NCI-H2107 treated with DMSO at 0.1 percent for 48 hours (cell line): ENCODE data around the gene PLPPR3.
A peak's percentile ranks its signal among the peaks of the same experiment; 100 is the strongest.
"Not testable (repeated sequence)": the region's sequence is repeated elsewhere in the genome, so short reads cannot be mapped to it uniquely, and the experiment has no call there.

Experiments used
- DNase-seq: peaks from one replicate; lab custom pipeline; 2025; ENCODE audit not compliant: unreplicated experiment; lab: John Stamatoyannopoulos, UW

The PLPPR3 gene

DNA sequence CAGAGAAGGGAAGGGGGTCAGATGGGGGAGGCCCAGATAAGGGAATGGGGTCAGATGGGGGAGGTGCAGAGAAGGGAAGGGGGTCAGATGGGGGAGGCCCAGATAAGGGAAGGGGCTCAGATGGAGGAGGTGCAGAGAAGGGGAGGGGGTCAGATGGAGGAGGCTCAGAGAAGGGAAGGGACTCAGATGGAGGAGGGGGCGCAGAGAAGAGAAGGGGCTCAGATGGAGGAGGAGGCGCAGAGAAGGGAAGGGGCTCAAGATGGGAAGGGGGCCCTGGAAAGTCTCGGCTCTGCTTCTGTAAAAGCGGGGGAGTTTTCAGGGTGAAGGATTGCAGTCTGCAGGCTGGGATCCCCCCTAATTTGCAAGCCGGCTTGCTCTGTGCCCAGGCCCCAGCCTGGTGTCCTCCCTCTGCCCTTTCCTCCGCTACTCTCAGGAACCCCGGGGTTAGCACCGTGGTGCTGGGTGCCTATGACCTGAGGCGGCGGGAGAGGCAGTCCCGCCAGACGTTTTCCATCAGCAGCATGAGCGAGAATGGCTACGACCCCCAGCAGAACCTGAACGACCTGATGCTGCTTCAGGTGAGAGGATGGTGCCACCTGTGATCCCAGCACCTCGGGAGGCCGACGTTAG is 7.5 kb upstream of the PLPPR3 start:
- DNase-seq = no peak

DNA sequence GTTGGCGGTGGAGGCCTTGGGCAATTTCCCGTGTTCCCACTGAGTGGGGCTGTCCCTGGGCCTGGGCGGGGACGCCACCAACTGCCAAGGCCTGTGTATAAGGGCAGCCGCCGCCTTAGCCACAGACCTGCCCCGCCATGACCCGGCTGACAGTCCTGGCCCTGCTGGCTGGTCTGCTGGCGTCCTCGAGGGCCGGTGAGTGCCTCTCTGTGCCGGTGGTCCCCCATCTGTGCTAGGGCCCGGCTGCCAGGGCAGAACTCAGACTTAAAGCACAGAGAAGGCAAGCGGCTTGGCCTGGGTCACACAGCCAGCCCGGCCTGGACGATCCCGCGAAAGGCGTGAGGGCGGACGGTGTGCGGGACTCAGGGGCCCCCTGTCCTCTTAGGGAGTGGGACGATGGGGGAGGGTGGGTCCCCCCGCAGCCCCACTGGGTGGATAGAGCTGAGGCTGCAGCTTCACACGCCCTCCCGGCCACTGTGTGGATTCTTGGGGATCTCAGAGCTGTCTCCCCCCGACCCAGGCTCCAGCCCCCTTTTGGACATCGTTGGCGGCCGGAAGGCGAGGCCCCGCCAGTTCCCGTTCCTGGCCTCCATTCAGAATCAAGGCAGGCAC is 6.1 kb upstream of the PLPPR3 start, which contains the start of gene AZU1:
Gene AZU1, plus strand, starts transcription at position 128 of the 612 bp plus-strand sequence. Its CDS starts 10 bp downstream, at position 138.
- DNase-seq = no peak

DNA sequence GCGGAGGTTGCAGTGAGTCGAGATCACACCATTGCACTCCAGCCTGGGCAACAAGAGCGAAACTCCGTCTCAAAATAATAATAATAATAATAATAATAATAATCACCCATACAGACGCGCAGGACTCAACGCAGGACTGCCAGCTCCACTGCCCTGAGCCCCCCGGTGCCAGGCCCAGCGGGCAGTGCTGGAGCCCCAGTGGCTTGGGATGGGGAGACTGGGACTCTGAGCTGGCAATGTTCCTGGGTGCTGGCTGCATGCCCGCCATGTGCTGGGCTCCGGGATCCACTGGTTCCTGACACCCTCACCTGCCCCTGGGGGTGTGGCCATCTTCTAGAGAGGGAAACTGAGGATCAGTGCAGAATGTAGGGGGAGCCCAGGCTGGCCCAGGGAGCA is 5.6 kb upstream of the PLPPR3 start:
- no peak for DNase-seq

DNA sequence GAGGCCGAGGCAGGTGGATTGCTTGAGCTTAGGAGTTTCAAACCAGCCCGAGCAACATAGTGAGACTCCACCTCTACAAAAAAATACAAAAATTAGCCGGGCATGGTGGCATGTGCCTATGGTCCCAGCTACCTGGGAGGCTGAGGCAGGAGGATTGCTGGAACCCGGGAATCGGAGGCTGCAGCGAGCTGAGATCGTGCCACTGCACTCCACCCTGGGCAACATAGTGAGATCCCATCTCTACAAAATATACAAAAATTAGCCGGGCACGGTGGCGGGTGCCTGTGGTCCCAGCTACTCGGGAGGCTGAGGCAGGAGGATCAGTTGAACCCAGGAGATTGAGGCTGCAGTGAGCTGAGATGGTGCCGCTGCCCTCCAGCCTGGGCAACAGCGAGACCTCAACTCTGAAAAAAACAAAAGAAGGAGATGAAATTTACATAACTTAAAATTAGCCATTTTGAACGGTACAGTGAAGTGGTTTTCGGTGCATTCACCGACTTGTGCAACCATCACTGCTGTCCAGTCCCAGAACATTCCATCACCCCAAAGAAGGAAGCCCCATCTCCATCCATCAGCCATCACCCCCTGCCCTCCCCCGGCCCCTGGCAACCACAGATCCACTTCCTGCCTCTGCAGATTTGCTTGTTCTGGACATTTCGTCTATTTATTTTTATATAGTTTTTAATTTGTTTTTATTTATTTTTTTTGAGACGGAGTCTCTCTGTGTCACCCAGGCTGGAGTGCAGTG is 4.3 kb upstream of the PLPPR3 start:
- no peak for DNase-seq

DNA sequence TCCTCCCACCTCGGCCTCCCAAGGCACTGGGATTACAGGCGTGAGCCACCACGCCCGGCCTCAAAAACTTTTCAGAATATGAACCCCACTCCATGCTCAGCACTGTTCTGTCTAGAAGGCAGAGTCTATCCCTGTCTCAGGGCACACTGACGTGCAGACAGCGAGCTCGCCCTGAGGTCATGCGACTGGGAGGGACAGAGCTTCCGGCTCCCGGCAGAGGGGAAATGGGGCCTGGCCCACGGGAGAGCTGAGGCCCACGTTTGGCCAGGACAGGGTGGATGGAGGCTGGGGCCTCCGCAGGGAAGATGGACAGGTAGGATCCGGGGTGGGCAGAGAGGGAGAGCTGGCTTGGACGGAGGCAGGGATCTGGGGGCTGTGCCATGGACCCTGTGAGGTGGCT is 3.1 kb upstream of the PLPPR3 start:
- DNase-seq = no peak

DNA sequence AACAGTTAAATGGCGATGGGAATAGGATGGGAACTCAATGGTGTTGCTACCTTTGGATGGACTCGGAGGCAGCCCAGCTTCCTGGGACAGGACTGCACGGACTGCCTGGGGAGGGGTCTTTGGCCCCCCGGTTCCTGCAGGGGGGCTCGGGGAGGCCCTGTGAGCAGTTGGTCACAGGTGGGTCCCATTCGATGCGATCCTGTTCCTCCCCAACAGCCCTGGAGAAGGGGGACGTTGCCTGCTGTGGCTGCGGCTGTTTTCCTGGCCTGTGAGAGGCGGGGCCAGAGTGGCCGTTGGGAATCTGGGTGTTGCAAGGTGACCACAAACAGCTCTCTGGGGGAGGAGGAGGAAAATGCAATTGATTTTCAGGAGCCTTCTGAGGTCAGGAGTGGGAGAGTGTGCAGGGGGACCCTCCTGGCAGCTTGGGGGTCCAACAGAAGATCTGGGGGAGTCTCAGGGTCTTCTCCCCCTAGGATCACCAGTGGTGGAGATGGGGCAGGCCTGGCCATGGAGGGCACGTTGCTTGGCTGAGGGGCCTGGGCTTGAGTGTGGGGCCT is 1.9 kb upstream of the PLPPR3 start:
- peak; percentile 10 for DNase-seq

DNA sequence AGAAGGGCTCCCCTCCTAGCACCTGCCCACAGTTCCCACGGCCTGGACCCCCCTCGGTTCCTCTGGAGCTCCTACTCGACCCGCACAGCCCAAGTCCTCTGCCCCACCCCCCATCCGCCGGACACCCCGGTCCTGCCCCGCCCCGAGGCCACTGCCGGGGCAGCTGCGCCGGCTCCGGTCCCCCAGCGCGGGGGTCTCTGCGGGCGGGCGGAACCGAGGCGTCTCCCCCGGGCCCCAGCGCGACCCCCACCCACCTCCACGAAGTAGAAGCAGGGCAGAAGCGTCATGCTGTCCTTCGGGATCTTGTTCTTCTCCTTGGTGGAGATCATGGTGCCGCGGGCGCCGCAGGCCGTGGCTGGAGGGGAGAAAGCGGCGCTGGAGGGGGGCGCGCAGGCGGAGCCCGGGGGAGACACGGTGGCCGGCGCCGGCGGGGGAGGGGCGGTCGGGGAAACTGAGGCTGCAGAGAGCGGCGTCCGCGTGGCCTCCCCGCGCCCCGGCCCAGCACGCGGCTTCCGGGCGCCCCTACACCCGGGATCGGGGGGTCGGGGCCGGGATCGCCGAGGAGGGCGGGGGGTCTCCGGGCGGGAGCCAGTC is 427 bp downstream of the PLPPR3 start:
- DNase-seq = no peak

DNA sequence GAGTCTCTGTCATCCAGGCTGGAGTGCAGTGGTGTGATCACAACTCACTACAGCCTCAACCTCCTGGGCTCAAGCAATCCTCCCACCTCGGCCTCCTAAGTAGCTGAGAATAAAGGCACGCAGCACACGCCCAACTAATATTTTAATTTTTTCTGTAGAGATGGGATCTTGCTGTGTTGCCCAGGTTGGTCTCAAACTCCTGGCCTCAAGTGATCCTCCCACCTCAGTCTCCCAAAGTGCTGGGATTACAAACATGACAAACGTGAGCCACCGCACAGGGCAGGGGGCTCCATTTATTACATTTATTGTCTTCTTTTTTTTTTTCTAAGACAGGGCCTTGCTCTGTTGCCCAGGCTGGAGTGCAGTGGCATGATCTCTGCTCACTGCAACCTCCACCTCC is 1.5 kb downstream of the PLPPR3 start:
- DNase-seq = not testable (repeated sequence)

DNA sequence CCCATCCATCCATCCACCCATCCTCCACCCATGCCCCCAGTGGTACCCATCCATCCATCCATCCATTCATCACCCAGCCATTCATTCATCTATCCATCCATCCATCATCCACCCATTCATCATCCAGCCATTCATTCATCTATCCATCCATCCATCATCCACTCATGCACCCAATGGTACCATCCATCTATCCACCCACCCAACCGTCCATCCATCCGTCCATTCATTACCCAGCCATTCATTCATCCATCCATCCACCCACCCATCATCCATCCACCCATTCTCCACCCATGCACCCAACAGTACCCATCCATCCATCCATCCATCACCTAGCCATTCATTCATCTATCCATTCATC is 5.3 kb downstream of the PLPPR3 start:
- no peak for DNase-seq

DNA sequence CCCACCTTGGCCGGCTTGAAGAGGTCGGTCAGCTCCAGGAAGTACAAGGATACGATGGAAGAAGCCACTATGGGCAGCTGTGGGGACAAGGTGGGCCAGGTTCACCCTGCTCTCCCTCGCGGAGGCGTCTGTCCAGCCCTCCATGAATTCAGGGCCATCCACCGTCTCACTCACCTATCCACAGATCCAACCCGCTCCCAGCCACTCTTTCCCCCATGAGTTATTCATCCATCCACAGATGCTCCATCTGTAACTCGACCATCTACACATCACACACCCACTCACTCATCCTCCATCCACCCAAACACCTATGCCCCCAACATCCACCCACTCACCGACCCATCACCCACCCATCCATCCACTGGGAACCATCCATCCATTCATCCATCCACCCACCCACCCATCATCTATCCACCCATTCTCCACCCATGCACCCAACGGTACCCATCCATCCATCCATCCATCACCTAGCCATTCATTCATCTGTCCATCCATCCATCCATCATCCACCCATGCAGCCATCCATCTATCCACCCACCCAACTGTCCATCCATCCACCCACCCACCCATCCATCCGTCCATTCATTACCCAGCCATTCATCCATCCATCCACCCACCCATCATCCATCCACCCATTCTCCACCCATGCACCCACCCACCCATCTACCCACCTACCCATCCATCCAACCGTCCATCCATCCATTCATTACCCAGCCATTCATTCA is 5.8 kb downstream of the PLPPR3 start:
- DNase-seq = no peak

DNA sequence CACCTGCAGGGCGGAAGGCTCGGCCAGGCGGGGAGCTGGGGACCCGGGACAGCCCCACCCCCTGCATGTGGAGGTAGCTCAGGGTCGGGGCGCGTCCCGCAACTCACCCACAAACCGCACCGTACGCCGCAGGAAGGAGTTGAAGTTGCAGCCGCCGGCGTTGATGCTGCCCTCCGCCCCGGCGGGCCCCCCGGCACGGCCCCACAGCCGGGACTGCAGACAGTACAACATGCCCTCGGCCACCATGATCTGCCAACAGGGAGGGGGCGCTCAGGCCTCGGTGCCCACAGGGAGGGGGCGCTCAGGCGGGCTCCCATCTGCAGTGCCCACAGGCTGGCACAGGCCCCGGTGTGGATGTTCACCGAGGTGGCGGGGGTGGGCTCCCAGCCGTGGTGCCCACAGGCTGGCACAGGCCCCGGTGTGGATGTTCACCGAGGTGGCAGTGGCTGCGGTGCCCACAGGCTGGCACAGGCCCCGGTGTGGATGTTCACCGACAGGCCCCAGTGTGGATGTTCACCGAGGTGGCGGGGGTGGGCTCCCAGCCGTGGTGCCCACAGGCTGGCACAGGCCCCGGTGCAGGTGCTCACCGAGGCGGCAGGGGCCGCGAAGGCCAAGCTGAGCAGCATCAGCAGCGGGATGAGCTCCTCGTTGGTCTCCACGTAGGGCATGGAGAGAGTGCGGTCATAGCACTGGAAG is 6.5 kb downstream of the PLPPR3 start:
- no peak for DNase-seq

DNA sequence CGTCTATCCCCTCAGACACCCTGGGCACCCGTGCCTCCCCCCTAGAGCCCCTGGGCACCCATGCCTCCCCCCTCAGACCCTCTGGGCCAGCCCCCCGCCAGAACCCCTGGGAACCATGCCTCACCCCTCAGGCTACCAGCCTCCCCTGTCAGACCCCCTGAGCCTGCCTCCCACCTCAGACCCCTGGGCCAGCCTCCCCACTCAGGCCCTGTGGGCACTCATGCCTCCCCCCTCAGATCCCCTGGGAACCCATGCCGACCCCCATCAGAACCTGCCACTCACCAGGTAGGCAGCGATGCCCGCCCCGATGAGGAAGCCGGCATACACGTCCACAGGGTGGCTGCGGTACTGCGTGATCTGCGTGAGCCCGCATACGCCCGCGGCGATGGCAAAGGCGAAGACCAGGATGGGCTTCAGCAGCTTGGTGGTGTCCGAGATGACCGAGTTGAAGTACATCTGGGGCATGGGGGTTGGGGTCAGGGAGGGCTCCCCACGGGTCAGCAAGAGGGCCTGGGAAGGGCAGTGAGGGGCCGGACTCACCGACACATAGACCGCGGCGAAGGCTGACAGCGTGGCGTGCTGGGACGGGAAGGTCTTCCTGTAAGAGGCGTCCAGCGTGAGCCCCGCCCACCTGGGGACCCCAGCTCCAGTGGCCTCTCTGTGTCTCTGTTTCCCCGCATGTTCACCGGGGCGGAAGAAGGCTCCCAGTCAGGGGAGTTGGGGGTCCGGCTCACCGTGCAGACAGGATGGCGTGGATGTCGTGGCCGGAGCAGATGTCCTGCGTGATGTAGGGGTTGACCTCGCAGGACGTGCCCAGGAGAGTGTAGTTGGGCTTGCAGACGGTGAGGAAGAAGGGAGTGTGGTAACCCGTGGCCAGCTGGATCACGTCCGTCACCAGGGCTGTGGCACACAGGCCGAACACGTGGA is 7.3 kb downstream of the PLPPR3 start:
- DNase-seq = no peak

DNA sequence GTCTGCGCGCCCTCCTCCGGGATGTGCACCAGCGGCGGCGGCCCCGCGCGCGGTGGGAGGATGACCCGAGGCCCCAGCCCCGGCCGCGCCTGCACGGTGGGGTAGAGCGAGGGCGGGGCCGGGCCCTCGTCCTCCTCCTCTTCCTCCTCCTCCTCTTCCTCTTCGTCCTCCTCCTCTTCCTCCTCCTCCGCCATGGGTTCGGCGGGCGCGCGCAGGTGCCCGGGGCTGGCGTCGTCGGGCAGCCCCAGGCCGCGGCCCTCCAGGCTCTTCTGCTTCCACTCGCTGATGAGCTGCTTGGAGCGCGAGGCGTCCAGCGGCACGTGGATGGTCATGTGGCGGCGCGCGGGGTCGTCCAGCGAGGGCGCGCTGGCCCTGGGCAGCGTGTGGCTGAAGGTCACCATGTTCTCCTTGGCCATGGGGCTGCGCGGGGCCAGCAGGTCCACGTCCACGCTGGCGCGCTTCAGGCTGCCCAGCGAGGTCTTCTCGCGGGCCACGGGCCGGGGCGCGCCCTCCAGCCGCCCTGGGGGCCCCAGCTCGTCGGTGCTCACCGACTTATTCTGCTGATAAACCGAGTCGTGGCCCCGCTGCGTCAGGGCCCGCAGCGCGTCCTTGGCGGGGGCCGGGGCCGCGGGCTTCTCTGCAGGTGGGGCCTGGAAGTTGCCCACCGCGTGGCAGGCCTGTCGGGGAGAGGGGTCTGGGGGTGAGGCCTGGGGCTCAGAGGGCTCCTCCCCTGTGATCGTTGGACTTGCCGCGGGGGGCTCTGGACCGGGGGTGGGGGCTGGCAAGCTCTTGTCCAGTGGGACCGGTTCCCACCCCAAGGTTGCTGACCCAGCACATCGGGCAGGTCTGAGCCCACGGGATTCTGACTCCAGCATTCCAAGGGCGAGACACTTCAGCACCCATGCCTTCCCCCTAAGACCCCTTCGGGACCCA is 8.3 kb downstream of the PLPPR3 start:
- DNase-seq = no peak

DNA sequence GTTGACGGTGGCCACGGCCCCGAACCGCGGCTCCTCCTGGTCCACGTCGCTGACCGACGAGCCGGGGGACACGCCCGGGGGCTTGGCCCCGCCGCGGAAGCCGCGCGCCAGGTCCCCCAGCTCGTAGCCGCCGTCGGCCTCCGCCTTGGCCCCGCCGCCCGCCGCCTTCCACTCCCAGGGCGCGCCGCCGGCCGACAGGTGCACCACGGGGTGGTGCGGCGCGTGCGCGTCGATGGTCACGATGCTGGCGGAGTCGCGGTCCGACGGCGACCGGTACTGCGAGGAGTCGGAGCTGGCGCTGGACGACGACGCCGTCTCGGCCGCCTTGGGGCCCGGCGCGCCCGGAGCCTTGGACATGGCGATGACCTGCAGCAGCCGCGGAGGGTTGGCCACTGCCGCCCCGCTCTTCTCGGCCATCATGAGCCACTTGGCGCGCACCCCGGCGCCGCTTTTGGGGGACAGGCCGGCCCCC is 9.0 kb downstream of the PLPPR3 start:
- no peak for DNase-seq

DNA sequence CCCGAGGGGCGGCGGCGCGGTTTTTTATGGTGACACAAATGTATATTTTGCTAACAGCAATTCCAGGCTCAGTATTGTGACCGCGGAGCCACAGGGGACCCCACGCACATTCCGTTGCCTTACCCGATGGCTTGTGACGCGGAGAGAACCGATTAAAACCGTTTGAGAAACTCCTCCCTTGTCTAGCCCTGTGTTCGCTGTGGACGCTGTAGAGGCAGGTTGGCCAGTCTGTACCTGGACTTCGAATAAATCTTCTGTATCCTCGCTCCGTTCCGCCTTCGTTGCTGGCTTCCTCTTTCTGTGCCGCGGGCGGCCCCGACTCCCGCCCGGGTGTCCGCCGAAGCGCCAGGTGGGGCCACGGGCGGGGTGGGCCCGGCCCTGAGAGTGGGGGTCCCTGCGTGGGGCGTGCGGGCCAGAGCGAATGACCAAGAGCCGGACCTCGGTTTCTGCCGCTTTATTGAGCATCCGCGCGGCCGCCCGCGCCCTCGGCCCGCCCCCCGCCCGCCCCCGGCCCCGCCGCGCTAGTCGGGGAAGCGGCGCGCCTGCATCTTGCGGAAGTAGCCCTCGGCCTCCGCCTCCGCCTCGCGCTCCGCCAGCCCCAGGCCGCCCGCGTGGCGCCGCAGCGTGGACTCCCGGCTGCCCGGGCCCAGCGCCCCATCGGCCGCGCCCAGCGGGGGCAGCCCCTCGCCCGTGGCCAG is 9.6 kb downstream of the PLPPR3 start:
- DNase-seq = no peak

DNA sequence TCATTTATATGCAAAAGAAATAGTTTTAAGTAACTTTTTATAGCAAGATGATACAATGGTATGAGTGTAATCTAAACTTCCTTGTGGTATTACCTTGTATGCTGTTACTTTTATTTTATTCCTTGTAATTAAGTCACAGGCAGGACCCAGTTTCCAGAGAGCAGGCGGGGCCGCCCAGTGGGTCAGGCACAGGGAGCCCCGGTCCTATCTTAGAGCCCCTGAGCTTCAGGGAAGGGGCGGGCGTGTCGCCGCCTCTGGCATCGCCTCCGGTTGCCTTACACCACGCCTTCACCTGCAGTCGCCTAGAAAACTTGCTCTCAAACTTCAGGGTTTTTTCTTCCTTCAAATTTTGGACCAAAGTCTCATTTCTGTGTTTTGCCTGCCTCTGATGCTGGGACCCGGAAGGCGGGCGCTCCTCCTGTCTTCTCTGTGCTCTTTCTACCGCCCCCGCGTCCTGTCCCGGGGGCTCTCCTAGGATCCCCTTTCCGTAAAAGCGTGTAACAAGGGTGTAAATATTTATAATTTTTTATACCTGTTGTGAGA is 10.2 kb downstream of the PLPPR3 start:
- no peak for DNase-seq

DNA sequence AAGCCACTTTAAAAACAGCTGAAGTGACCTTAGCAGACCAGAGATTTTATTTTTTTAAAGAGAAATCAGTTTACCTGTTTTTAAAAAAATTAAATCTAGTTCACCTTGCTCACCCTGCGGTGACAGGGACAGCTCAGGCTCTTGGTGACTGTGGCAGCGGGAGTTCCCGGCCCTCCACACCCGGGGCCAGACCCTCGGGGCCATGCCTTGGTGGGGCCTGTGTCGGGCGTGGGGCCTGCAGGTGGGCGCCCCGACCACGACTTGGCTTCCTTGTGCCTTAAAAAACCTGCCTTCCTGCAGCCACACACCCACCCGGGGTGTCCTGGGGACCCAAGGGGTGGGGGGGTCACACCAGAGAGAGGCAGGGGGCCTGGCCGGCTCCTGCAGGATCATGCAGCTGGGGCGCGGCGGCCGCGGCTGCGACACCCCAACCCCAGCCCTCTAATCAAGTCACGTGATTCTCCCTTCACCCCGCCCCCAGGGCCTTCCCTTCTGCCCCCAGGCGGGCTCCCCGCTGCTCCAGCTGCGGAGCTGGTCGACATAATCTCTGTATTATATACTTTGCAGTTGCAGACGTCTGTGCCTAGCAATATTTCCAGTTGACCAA is 10.8 kb downstream of the PLPPR3 start:
- no peak for DNase-seq
